Vagina (tissue), 2 donors: ENCODE measurements around the gene ATXN2L.
A peak's percentile ranks its signal among the peaks of the same experiment; 100 is the strongest.

Source experiments
- CTCF ChIP-seq, 3 experiments: fragments of 450-650 bp in 2 of 3; fragments of 200-600 bp in 1 of 3; sonication (generic) in 1 of 3; IDR thresholded peaks; one replicate each; pipeline ENCODE4 v1.5.1; 2017 to 2019; ENCODE audit warnings: antibody characterized with exemption in 3 of 3, mild to moderate bottlenecking in 2 of 3, moderate library complexity in 2 of 3
- POLR2A ChIP-seq, 2 donors: fragments of 450-650 bp; IDR thresholded peaks; one replicate each; pipeline ENCODE4 v1.6.1; 2017; ENCODE audit warnings: antibody characterized with exemption in 2 of 2, mild to moderate bottlenecking in 2 of 2, moderate library complexity in 2 of 2
- POLR2AphosphoS5 ChIP-seq, 2 donors: sonication (generic); formaldehyde crosslinking; IDR thresholded peaks; one replicate each; pipeline ENCODE4 v1.9.0; 2017; ENCODE audit warnings: antibody characterized with exemption in 2 of 2, mild to moderate bottlenecking in 2 of 2, low read depth in 1 of 2; ENCODE audit not compliant: insufficient read depth in 1 of 2

GRCh38 chr16:28823873-28824716, 1.3 kb downstream of the ATXN2L start:
- TF ChIP-seq CTCF (IDR thresholded peaks at IDR 0.05): peak in 1 of 3 experiments; percentile 32
- peak in 1 of 2 donors; percentile 14 for TF ChIP-seq POLR2A (IDR thresholded peaks at IDR 0.05)
- TF ChIP-seq POLR2AphosphoS5 (IDR thresholded peaks at IDR 0.05; ENCODE audit: insufficient read depth in 1 of 2, low read depth in 1 of 2): peak; percentile 55 to 95
